ENCODE data around the gene MOB2.

DNA sequence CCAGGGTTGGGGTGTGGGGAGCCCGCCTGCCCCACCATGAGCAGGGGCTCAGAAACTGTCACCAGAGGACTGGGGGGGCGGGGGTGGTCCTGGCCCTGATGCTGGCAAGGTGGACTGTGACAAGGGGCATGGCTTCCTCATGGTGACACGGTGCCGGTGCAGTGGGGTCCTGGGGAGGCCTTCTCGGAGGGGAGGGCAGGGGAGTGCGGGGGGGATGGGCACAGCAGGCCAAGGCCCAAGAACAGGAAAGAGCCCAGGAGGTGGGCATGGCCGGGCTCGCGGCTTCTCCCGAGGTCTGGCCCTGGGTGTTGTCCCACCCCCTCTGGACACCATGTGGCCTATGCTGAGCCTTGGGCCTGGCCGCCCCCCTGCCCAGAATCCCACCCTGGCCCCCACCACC lies 47.2 kb downstream of the MOB2 start:
- TF ChIP-seq POLR2AphosphoS5 (IDR thresholded peaks at IDR 0.05; ENCODE audit: low read depth, low read length) = no peak
- no peak for TF ChIP-seq TAF1 (IDR thresholded peaks at IDR 0.05; ENCODE audit: borderline replicate concordance, insufficient read depth, low read length)
- no peak for TF ChIP-seq SIN3A (IDR thresholded peaks at IDR 0.05; ENCODE audit: borderline replicate concordance, insufficient read depth, low read length)
- TF ChIP-seq, protein P1, sequence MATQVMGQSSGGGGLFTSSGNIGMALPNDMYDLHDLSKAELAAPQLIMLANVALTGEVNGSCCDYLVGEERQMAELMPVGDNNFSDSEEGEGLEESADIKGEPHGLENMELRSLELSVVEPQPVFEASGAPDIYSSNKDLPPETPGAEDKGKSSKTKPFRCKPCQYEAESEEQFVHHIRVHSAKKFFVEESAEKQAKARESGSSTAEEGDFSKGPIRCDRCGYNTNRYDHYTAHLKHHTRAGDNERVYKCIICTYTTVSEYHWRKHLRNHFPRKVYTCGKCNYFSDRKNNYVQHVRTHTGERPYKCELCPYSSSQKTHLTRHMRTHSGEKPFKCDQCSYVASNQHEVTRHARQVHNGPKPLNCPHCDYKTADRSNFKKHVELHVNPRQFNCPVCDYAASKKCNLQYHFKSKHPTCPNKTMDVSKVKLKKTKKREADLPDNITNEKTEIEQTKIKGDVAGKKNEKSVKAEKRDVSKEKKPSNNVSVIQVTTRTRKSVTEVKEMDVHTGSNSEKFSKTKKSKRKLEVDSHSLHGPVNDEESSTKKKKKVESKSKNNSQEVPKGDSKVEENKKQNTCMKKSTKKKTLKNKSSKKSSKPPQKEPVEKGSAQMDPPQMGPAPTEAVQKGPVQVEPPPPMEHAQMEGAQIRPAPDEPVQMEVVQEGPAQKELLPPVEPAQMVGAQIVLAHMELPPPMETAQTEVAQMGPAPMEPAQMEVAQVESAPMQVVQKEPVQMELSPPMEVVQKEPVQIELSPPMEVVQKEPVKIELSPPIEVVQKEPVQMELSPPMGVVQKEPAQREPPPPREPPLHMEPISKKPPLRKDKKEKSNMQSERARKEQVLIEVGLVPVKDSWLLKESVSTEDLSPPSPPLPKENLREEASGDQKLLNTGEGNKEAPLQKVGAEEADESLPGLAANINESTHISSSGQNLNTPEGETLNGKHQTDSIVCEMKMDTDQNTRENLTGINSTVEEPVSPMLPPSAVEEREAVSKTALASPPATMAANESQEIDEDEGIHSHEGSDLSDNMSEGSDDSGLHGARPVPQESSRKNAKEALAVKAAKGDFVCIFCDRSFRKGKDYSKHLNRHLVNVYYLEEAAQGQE (IDR thresholded peaks at IDR 0.05; ENCODE audit: insufficient read depth in 1 of 2, low read depth in 2 of 2, low read length in 2 of 2) = no peak

All from PFSK-1 (cell line).